ENCODE data around the gene OCSTAMP.

- TF ChIP-seq CTCF (IDR thresholded peaks at IDR 0.05; ENCODE audit: low read depth, low read length) (no peak), EZH2phosphoT487 (IDR thresholded peaks at IDR 0.05; ENCODE audit: low read depth) (no peak)
Measured at GRCh38 chr20:46570956-46571355, 20.5 kb upstream of the OCSTAMP start.
